C4-2B (cell line): ENCODE measurements around the gene ANAPC5.

ENCODE experiments used
- CTCF ChIP-seq: fragments of 450-650 bp; conservative IDR thresholded peaks from 2 replicates; pipeline ENCODE4 v1.5.1; 2017; ENCODE audit warnings: mild to moderate bottlenecking
- ZFX ChIP-seq: fragments of 450-650 bp; IDR thresholded peaks from 2 replicates; pipeline ENCODE4 v1.6.1; 2017

GRCh38 chr12:121273364-121273896, 78.8 kb downstream of the ANAPC5 start:
- no peak for TF ChIP-seq CTCF
- TF ChIP-seq ZFX: no peak
